Mucosa of stomach (tissue), 1 donor: ENCODE data around the gene NADSYN1.

Source experiments
- H3K27me3 ChIP-seq: one replicate; pipeline ENCODE4 v1.7.0; 2013; ENCODE audit warnings: mild to moderate bottlenecking, low read length; ENCODE audit not compliant: control insufficient read depth, insufficient read depth
- H3K36me3 ChIP-seq: one replicate; pipeline ENCODE4 v1.7.0; 2013; ENCODE audit warnings: low read length; ENCODE audit not compliant: control insufficient read depth, insufficient read depth
- H3K4me1 ChIP-seq: one replicate; pipeline ENCODE4 v1.7.0; 2013; ENCODE audit warnings: mild to moderate bottlenecking, low read length; ENCODE audit not compliant: control insufficient read depth, insufficient read depth
- H3K4me3 ChIP-seq: one replicate; pipeline ENCODE4 v1.7.0; 2013; ENCODE audit warnings: low read length
- H3K9ac ChIP-seq: one replicate; pipeline ENCODE4 v1.7.0; 2013; ENCODE audit warnings: mild to moderate bottlenecking, low read length, moderate library complexity
- H3K9me3 ChIP-seq: one replicate; pipeline ENCODE4 v1.7.0; 2013; ENCODE audit warnings: mild to moderate bottlenecking, low read length, moderate library complexity; ENCODE audit not compliant: control insufficient read depth
- donor health status: Pancreatic carcinoma.

The NADSYN1 gene

GRCh38 chr11:71435278-71435951 is 17.6 kb upstream of the NADSYN1 start:
- Histone ChIP-seq H3K9me3 (no peaks in the 10 kb centered on the region), H3K27me3 (no peaks in the 10 kb centered on the region), H3K36me3 (peaks cover 5% of the 10 kb centered on the region), H3K4me3 (no peak overlapping the region), H3K9ac (no peak overlapping the region), H3K4me1 (peaks cover 18% of the 10 kb centered on the region)

- no peak overlapping the region for H3K9ac ChIP-seq
- peaks cover 5% of the 10 kb centered on the region for H3K36me3 ChIP-seq
- H3K9me3 ChIP-seq, result no peaks in the 10 kb centered on the region
- peaks cover 18% of the 10 kb centered on the region for H3K4me1 ChIP-seq
- H3K27me3 ChIP-seq, result no peaks in the 10 kb centered on the region
- H3K4me3 ChIP-seq, result no peak overlapping the region
Measured at GRCh38 chr11:71436861-71437260, 16.1 kb upstream of the NADSYN1 start.

- no peaks in the 10 kb centered on the region for H3K9me3 ChIP-seq
- H3K36me3 ChIP-seq, result peaks cover 5% of the 10 kb centered on the region
- no peaks in the 10 kb centered on the region for H3K27me3 ChIP-seq
- peaks cover 18% of the 10 kb centered on the region for H3K4me1 ChIP-seq
- no peak overlapping the region for H3K4me3 ChIP-seq
- H3K9ac ChIP-seq, result no peak overlapping the region
Measured at GRCh38 chr11:71437399-71437798, 15.6 kb upstream of the NADSYN1 start.

GRCh38 chr11:71437879-71438278 is 15.1 kb upstream of the NADSYN1 start:
- Histone ChIP-seq H3K4me1 (peaks cover 14% of the 10 kb centered on the region), H3K9me3 (no peaks in the 10 kb centered on the region), H3K9ac (no peak overlapping the region), H3K36me3 (peaks cover 5% of the 10 kb centered on the region), H3K4me3 (no peak overlapping the region), H3K27me3 (no peaks in the 10 kb centered on the region)

- Histone ChIP-seq H3K27me3 (no peaks in the 10 kb centered on the region), H3K36me3 (peaks cover 10% of the 10 kb centered on the region), H3K9me3 (no peaks in the 10 kb centered on the region), H3K4me3 (no peak overlapping the region), H3K4me1 (peaks cover 6% of the 10 kb centered on the region), H3K9ac (no peak overlapping the region)
Measured at GRCh38 chr11:71438650-71439049, 14.4 kb upstream of the NADSYN1 start.

- Histone ChIP-seq H3K36me3 (peaks cover 16% of the 10 kb centered on the region), H3K9me3 (no peaks in the 10 kb centered on the region), H3K4me3 (no peak overlapping the region), H3K9ac (no peak overlapping the region), H3K4me1 (no peaks in the 10 kb centered on the region), H3K27me3 (no peaks in the 10 kb centered on the region)
Measured at GRCh38 chr11:71440021-71440755, 12.8 kb upstream of the NADSYN1 start.

GRCh38 chr11:71441251-71441650 is 11.8 kb upstream of the NADSYN1 start:
- Histone ChIP-seq H3K36me3 (peaks cover 16% of the 10 kb centered on the region), H3K4me1 (no peaks in the 10 kb centered on the region)

GRCh38 chr11:71442123-71442522 is 10.9 kb upstream of the NADSYN1 start:
- peaks cover 16% of the 10 kb centered on the region for H3K36me3 ChIP-seq
- no peaks in the 10 kb centered on the region for H3K27me3 ChIP-seq
- H3K4me3 ChIP-seq, result no peak overlapping the region
- no peaks in the 10 kb centered on the region for H3K9me3 ChIP-seq
- peaks cover 5% of the 10 kb centered on the region for H3K4me1 ChIP-seq
- H3K9ac ChIP-seq, result no peak overlapping the region

More at GRCh38 chr11:71441251-71441650, 11.8 kb upstream of the NADSYN1 start:
- Histone ChIP-seq H3K27me3 (no peaks in the 10 kb centered on the region), H3K4me3 (no peak overlapping the region), H3K9ac (no peak overlapping the region), H3K9me3 (no peaks in the 10 kb centered on the region)

- H3K9me3 ChIP-seq, result no peaks in the 10 kb centered on the region
- H3K27me3 ChIP-seq, result no peaks in the 10 kb centered on the region
- no peak overlapping the region for H3K9ac ChIP-seq
- H3K4me3 ChIP-seq, result no peak overlapping the region
- peaks cover 11% of the 10 kb centered on the region for H3K4me1 ChIP-seq
- peaks cover 16% of the 10 kb centered on the region for H3K36me3 ChIP-seq
Measured at GRCh38 chr11:71442880-71443279, 10.1 kb upstream of the NADSYN1 start.

- H3K36me3 ChIP-seq, result peaks cover 16% of the 10 kb centered on the region
- peaks cover 11% of the 10 kb centered on the region for H3K4me1 ChIP-seq
- no peak overlapping the region for H3K9ac ChIP-seq
Measured at GRCh38 chr11:71443736-71444445, 9.1 kb upstream of the NADSYN1 start.

GRCh38 chr11:71444811-71445210 is 8.2 kb upstream of the NADSYN1 start:
- no peak overlapping the region for H3K9ac ChIP-seq
- H3K9me3 ChIP-seq, result no peaks in the 10 kb centered on the region
- H3K36me3 ChIP-seq, result peaks cover 15% of the 10 kb centered on the region

More at GRCh38 chr11:71443736-71444445, 9.1 kb upstream of the NADSYN1 start:
- H3K27me3 ChIP-seq, result no peaks in the 10 kb centered on the region
- no peaks in the 10 kb centered on the region for H3K9me3 ChIP-seq
- H3K4me3 ChIP-seq, result no peak overlapping the region

GRCh38 chr11:71446150-71446549 is 6.9 kb upstream of the NADSYN1 start:
- H3K9me3 ChIP-seq, result no peaks in the 10 kb centered on the region
- H3K27me3 ChIP-seq, result no peaks in the 10 kb centered on the region
- H3K4me3 ChIP-seq, result no peak overlapping the region
- peaks cover 15% of the 10 kb centered on the region for H3K4me1 ChIP-seq
- no peak overlapping the region for H3K9ac ChIP-seq
- peaks cover 11% of the 10 kb centered on the region for H3K36me3 ChIP-seq

More at GRCh38 chr11:71444811-71445210, 8.2 kb upstream of the NADSYN1 start:
- Histone ChIP-seq H3K4me3 (no peak overlapping the region), H3K4me1 (peaks cover 15% of the 10 kb centered on the region), H3K27me3 (no peaks in the 10 kb centered on the region)
